Ovary (tissue), 3 donors: ENCODE data around the gene ARHGEF37.

Experiments
- CTCF ChIP-seq, 3 donors: fragments of 450-650 bp in 2 of 3; fragments of 200-600 bp in 1 of 3; IDR thresholded peaks; one replicate each; pipeline versions ENCODE4 v1.5.1 to v1.8.0; 2016 to 2022; ENCODE audit warnings: antibody characterized with exemption in 3 of 3, mild to moderate bottlenecking in 1 of 3
- EP300 ChIP-seq: sonication (generic); formaldehyde crosslinking; IDR thresholded peaks from one replicate; pipeline ENCODE4 v1.6.1; 2017; ENCODE audit warnings: antibody characterized with exemption
- POLR2A ChIP-seq: fragments of 450-650 bp; IDR thresholded peaks from one replicate; pipeline ENCODE4 v1.6.1; 2017; ENCODE audit warnings: antibody characterized with exemption, mild to moderate bottlenecking, moderate library complexity
- donor health status: DM: no; HTN: no; CAD: no.

DNA sequence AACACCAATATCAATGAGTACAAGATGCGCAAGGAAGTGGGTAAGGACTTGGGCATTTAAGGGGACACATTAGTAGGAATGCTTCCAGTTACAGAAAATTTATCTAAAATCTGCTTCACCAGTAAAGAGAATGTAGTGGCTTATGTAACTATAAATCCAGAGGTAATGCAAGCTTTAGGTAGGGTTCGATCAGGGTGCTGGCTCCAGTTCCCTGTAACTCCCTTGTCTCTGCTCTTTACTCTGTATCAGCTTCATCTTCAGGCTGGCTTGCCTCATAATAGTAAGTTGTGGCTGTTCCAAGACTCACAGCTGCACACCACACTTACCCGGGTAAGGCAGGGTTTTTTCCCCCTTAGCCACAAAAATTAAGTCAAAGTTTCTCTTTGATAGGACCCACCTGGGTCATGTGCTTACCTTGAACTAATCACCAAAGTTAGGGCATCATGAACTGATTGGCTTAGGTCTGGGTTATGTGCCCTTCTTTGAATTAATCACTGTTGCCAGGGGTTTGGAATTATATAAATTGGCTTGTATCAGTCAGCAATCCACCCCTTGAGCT lies 35.5 kb downstream of the ARHGEF37 start:
- TF ChIP-seq CTCF (IDR thresholded peaks at IDR 0.05) (no peak), POLR2A (no peak), EP300 (no peak)
